GM12892 (cell line): ENCODE data around the gene UHMK1.

Experiments used
- POLR2A ChIP-seq: IDR thresholded peaks from 2 replicates; pipeline ENCODE4 v1.6.1; 2011; ENCODE audit warnings: low read depth, low read length, control low read depth
- TAF1 ChIP-seq: IDR thresholded peaks from 2 replicates; pipeline ENCODE4 v1.6.1; 2011; ENCODE audit warnings: low read depth, mild to moderate bottlenecking, control low read depth, low read length, borderline replicate concordance

GRCh38 chr1:162541619-162542141, 44.1 kb downstream of the UHMK1 start:
- TF ChIP-seq POLR2A = no peak
- TF ChIP-seq TAF1 = no peak
